Cortex of kidney (tissue), 1 donor: ENCODE results near the gene XIST.
"Not testable (repeated sequence)": the region's sequence is repeated elsewhere in the genome, so short reads cannot be mapped to it uniquely, and the experiment has no call there.

Source experiments
- DNase-seq: peaks from one replicate; lab custom pipeline; 2025; lab: John Stamatoyannopoulos, UW

XIST gene

GRCh38 chrX:73839152-73839551 is 13.4 kb downstream of the XIST start:
- no peak for DNase-seq

- DNase-seq = no peak
Observed at GRCh38 chrX:73838123-73838522, 14.4 kb downstream of the XIST start.

- DNase-seq = no peak
Observed at GRCh38 chrX:73836956-73837477, 15.5 kb downstream of the XIST start.

- DNase-seq = no peak
Observed at GRCh38 chrX:73834219-73834618, 18.3 kb downstream of the XIST start.

- no peak for DNase-seq
Observed at GRCh38 chrX:73832319-73832718, 20.2 kb downstream of the XIST start.

GRCh38 chrX:73831500-73831899 is 21.0 kb downstream of the XIST start:
- no peak for DNase-seq

- no peak for DNase-seq
Observed at GRCh38 chrX:73830489-73831414, 21.8 kb downstream of the XIST start.

GRCh38 chrX:73829890-73830466 is 22.5 kb downstream of the XIST start:
- DNase-seq = no peak

GRCh38 chrX:73828080-73828720 is 24.3 kb downstream of the XIST start:
- no peak for DNase-seq

- DNase-seq = no peak
Observed at GRCh38 chrX:73827406-73827805, 25.1 kb downstream of the XIST start.

- DNase-seq = no peak
Observed at GRCh38 chrX:73826996-73827395, 25.5 kb downstream of the XIST start.

- DNase-seq = no peak
Observed at GRCh38 chrX:73825569-73825968, 26.9 kb downstream of the XIST start.

GRCh38 chrX:73823473-73824004 is 29.0 kb downstream of the XIST start:
- no peak for DNase-seq

- DNase-seq = no peak
Observed at GRCh38 chrX:73822775-73823174, 29.7 kb downstream of the XIST start.

GRCh38 chrX:73821921-73822559 is 30.5 kb downstream of the XIST start:
- DNase-seq = no peak

- DNase-seq = not testable (repeated sequence)
Observed at GRCh38 chrX:73819864-73820558, 32.5 kb downstream of the XIST start.

GRCh38 chrX:73818200-73819116 is 34.1 kb downstream of the XIST start:
- no peak for DNase-seq

GRCh38 chrX:73817393-73818199 is 34.9 kb downstream of the XIST start:
- DNase-seq = no peak

- DNase-seq = no peak
Observed at GRCh38 chrX:73812256-73812655, 40.3 kb downstream of the XIST start.
